ENCODE measurements around the gene PDZD2.
"Not testable (repeated sequence)": the region's sequence is repeated elsewhere in the genome, so short reads cannot be mapped to it uniquely, and the experiment has no call there.

The PDZD2 gene

GRCh38 chr5:31698673-31699072 lies 59.7 kb downstream of the PDZD2 start:
- DNase-seq = no peak

- DNase-seq = no peak
Observed at GRCh38 chr5:31701642-31702299, 62.8 kb downstream of the PDZD2 start.

- DNase-seq = no peak
Observed at GRCh38 chr5:31702712-31703111, 63.8 kb downstream of the PDZD2 start.

GRCh38 chr5:31703757-31704156 lies 64.8 kb downstream of the PDZD2 start:
- DNase-seq = no peak

- no peak for DNase-seq
Observed at GRCh38 chr5:31706186-31706585, 67.3 kb downstream of the PDZD2 start.

GRCh38 chr5:31707329-31707728 lies 68.4 kb downstream of the PDZD2 start:
- no peak for DNase-seq

- DNase-seq = no peak
Observed at GRCh38 chr5:31708089-31708488, 69.2 kb downstream of the PDZD2 start.

GRCh38 chr5:31711363-31711762 lies 72.4 kb downstream of the PDZD2 start:
- DNase-seq = no peak

GRCh38 chr5:31711935-31712592 lies 73.1 kb downstream of the PDZD2 start:
- DNase-seq = no peak

GRCh38 chr5:31717561-31717960 lies 78.6 kb downstream of the PDZD2 start:
- no peak for DNase-seq

- DNase-seq = no peak
Observed at GRCh38 chr5:31720004-31720403, 81.1 kb downstream of the PDZD2 start.

GRCh38 chr5:31720811-31721345 lies 81.9 kb downstream of the PDZD2 start:
- DNase-seq = no peak

- no peak for DNase-seq
Observed at GRCh38 chr5:31722111-31722510, 83.2 kb downstream of the PDZD2 start.

GRCh38 chr5:31725996-31726395 lies 87.1 kb downstream of the PDZD2 start:
- no peak for DNase-seq

- DNase-seq = no peak
Observed at GRCh38 chr5:31726952-31727351, 88.0 kb downstream of the PDZD2 start.

- DNase-seq = no peak
Observed at GRCh38 chr5:31728039-31728438, 89.1 kb downstream of the PDZD2 start.

GRCh38 chr5:31728806-31729205 lies 89.9 kb downstream of the PDZD2 start:
- not testable (repeated sequence) for DNase-seq

GRCh38 chr5:31730139-31730538 lies 91.2 kb downstream of the PDZD2 start:
- DNase-seq = no peak

- no peak for DNase-seq
Observed at GRCh38 chr5:31731016-31731415, 92.1 kb downstream of the PDZD2 start.

GRCh38 chr5:31731710-31732301 lies 92.9 kb downstream of the PDZD2 start:
- no peak for DNase-seq

GRCh38 chr5:31732821-31733220 lies 93.9 kb downstream of the PDZD2 start:
- not testable (repeated sequence) for DNase-seq

- no peak for DNase-seq
Observed at GRCh38 chr5:31733371-31733770, 94.4 kb downstream of the PDZD2 start.

GRCh38 chr5:31736127-31736526 lies 97.2 kb downstream of the PDZD2 start:
- no peak for DNase-seq

GRCh38 chr5:31738199-31738598 lies 99.3 kb downstream of the PDZD2 start:
- no peak for DNase-seq

Measured in NCI-H1105 treated with DMSO at 0.1 percent for 48 hours (cell line).